IPS DF 6.9 (cell line): Measurements from ENCODE around the gene PDE4A.
"Not testable (repeated sequence)": the region's sequence is repeated elsewhere in the genome, so short reads cannot be mapped to it uniquely, and the experiment has no call there.

Source experiments
- DNase-seq: peaks from one replicate; pipeline ENCODE4 v3.0.0-alpha.2; 2013; ENCODE audit warnings: low read depth, low spot score
- H3K27ac ChIP-seq: one replicate; pipeline ENCODE4 v1.5.1; 2013; ENCODE audit warnings: low read length, control low read depth
- H3K27me3 ChIP-seq: 2 replicates; pipeline ENCODE4 v1.6.1; 2013; ENCODE audit warnings: mild to moderate bottlenecking, low read length; ENCODE audit not compliant: control insufficient read depth, insufficient read depth
- H3K36me3 ChIP-seq: 2 replicates; pipeline ENCODE4 v1.6.1; 2013; ENCODE audit warnings: low read length; ENCODE audit not compliant: control insufficient read depth, insufficient read depth
- H3K4me1 ChIP-seq: 2 replicates; pipeline ENCODE4 v1.6.1; 2013; ENCODE audit warnings: low read length; ENCODE audit not compliant: control insufficient read depth, insufficient read depth
- H3K4me3 ChIP-seq: 2 replicates; pipeline ENCODE4 v1.5.1; 2013; ENCODE audit warnings: mild to moderate bottlenecking, low read length
- H3K9me3 ChIP-seq: 2 replicates; pipeline ENCODE4 v1.6.1; 2013; ENCODE audit warnings: low read length, inconsistent platforms; ENCODE audit not compliant: control insufficient read depth, insufficient read depth
- WGBS: extraction: QIAGEN DNeasy Blood & Tissue Kit; methylation state at CpG from one replicate; pipeline ENCODE4 v1.1.7; 2013; ENCODE audit warnings: mixed read lengths, missing lambda C conversion rate; ENCODE audit not compliant: insufficient read length, insufficient coverage; 5-methylcytosine and 5-hydroxymethylcytosine counted together

The PDE4A gene

DNA sequence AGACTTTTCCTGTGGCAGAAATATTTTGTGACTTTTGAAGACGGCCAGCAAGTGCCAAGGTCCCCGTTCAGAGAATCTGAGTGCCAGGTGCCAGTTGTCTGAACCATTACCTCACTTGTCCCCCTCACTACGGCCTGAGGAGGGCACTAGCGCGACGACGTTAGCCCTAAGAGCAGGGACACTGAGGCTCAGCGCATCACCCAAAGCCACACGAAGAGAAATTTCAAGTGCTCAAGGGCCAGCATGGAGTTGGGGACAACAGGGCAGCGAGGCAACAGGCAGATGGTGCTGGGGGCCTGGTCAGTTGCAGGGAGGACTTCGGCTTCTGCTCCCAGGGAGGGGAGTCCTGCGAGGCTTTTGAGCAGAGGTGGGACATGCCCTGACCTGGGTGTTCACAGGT is 30.5 kb upstream of the PDE4A start:
- Histone ChIP-seq H3K27me3 (no peaks in the 10 kb centered on the region), H3K27ac (no peak overlapping the region), H3K9me3 (no peaks in the 10 kb centered on the region), H3K4me3 (no peak overlapping the region), H3K4me1 (peaks cover 1% of the 10 kb centered on the region; the same call in 1 of the 2 replicates), H3K36me3 (peaks cover 13% of the 10 kb centered on the region)
- no peak for DNase-seq
- no CpG with 5 or more reads among the region's 12 CpGs for WGBS

DNA sequence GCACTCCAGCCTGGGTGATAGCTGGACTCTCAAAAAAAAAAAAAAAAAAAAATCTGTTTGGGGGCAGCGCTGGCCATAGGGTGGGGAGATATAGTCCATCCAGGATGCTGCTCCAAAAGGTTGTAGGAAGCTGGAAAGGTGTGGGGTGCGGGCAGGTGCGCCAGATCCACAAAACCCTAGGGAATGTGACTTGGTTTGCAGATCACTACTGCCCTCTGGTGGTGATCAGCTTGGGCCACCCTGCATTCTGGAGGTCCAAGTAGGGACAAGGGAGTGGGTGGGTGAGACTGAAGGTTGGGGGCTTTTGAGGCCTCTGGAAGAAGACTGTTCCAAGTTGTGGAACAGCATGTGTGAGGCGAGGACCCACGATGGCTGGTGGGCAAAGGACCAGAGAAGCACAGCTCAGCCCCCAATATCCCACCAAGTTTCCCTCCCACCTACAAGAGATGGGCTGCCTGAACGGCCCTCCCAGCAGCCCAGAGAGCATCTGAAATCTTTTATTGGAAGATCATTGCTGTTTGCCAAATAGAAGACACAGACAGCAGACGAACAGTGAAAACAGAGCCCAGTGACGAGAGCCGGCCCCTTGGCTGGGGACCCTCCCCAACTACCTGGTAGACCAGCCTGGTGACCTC is 29.6 kb upstream of the PDE4A start:
- peaks cover 22% of the 10 kb centered on the region for H3K36me3 ChIP-seq
- no peak for DNase-seq
- no peaks in the 10 kb centered on the region for H3K27me3 ChIP-seq
- no peaks in the 10 kb centered on the region for H3K9me3 ChIP-seq
- no CpG with 5 or more reads among the region's 9 CpGs for WGBS
- peaks cover 1% of the 10 kb centered on the region; the same call in 1 of the 2 replicates for H3K4me1 ChIP-seq
- H3K27ac ChIP-seq: no peak overlapping the region
- no peak overlapping the region for H3K4me3 ChIP-seq

DNA sequence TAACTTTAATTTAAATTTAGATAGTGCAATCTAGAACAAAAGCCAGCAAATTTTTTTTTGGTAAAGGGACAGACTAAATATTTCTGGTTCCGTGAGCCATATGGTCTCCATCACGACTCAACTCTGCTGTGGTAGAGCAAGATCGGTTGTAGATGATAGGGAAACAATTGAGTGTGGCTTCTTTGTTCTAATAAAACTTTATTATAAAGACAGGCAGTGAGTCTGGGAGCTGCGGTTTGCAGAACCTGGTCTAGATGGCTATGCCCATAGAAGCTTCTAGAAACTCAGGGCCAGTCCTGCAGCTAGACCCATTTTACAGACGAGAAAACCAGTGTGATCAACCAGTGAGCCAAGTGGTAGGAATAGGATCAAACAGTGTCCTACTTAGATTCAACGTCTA is 28.2 kb upstream of the PDE4A start:
- Histone ChIP-seq H3K27me3 (no peaks in the 10 kb centered on the region), H3K36me3 (peaks cover 30% of the 10 kb centered on the region), H3K9me3 (no peaks in the 10 kb centered on the region), H3K4me1 (peaks cover 1% of the 10 kb centered on the region; the same call in 1 of the 2 replicates), H3K4me3 (no peak overlapping the region), H3K27ac (no peak overlapping the region)
- WGBS: no CpG with 5 or more reads among the region's 6 CpGs
- DNase-seq: no peak

- WGBS: no CpG with 5 or more reads among the region's 24 CpGs
- no peak for DNase-seq
- no peak overlapping the region for H3K27ac ChIP-seq
- H3K36me3 ChIP-seq: peaks cover 30% of the 10 kb centered on the region
- H3K4me3 ChIP-seq: no peak overlapping the region
- H3K4me1 ChIP-seq: peaks cover 1% of the 10 kb centered on the region; the same call in 1 of the 2 replicates
- H3K9me3 ChIP-seq: no peaks in the 10 kb centered on the region
- H3K27me3 ChIP-seq: no peaks in the 10 kb centered on the region
Measured at GRCh38 chr19:10393137-10393536, 27.2 kb upstream of the PDE4A start.

- no peaks in the 10 kb centered on the region for H3K9me3 ChIP-seq
- DNase-seq: no peak
- WGBS: no CpG with 5 or more reads among the region's 12 CpGs
- H3K4me1 ChIP-seq: no peaks in the 10 kb centered on the region
- H3K36me3 ChIP-seq: peaks cover 30% of the 10 kb centered on the region
- no peak overlapping the region for H3K27ac ChIP-seq
- no peak overlapping the region for H3K4me3 ChIP-seq
- no peaks in the 10 kb centered on the region for H3K27me3 ChIP-seq
Measured at GRCh38 chr19:10395003-10395402, 25.3 kb upstream of the PDE4A start.

DNA sequence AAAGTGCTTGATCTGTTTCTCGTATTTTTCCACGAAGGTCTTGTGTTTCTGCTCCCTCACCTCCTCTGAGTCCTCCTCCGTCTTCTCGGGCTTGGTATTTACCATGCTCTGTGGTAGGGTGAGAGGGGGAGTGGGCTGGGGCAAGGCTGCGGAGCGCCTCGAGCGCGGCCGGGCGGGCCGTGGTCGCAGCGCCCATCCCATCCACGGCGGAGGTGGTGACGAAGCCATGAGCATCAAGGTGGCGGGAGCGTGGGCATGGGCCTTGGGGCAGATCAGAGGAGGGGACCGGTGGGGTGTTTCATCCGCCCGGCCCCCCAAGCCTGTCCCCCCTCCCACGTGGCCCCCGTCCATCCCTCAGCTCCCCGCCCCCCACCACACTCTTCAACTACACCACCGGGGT is 24.9 kb upstream of the PDE4A start:
- Histone ChIP-seq H3K4me1 (no peaks in the 10 kb centered on the region), H3K36me3 (peaks cover 30% of the 10 kb centered on the region), H3K27ac (no peak overlapping the region), H3K4me3 (no peak overlapping the region), H3K27me3 (no peaks in the 10 kb centered on the region), H3K9me3 (no peaks in the 10 kb centered on the region)
- DNase-seq: no peak
- WGBS: no CpG with 5 or more reads among the region's 26 CpGs

- no peaks in the 10 kb centered on the region for H3K9me3 ChIP-seq
- H3K4me1 ChIP-seq: no peaks in the 10 kb centered on the region
- H3K36me3 ChIP-seq: peaks cover 30% of the 10 kb centered on the region
- no peak overlapping the region for H3K4me3 ChIP-seq
- H3K27me3 ChIP-seq: no peaks in the 10 kb centered on the region
- no peak for DNase-seq
- WGBS: no CpG with 5 or more reads among the region's 24 CpGs
- no peak overlapping the region for H3K27ac ChIP-seq
Measured at GRCh38 chr19:10395917-10396316, 24.4 kb upstream of the PDE4A start.

- no CpG with 5 or more reads among the region's 9 CpGs for WGBS
- H3K4me3 ChIP-seq: no peak overlapping the region
- H3K27me3 ChIP-seq: no peaks in the 10 kb centered on the region
- no peak for DNase-seq
- no peaks in the 10 kb centered on the region for H3K9me3 ChIP-seq
- peaks cover 19% of the 10 kb centered on the region for H3K36me3 ChIP-seq
- H3K27ac ChIP-seq: no peak overlapping the region
- peaks cover 1% of the 10 kb centered on the region; the same call in 1 of the 2 replicates for H3K4me1 ChIP-seq
Measured at GRCh38 chr19:10398819-10399218, 21.5 kb upstream of the PDE4A start.

DNA sequence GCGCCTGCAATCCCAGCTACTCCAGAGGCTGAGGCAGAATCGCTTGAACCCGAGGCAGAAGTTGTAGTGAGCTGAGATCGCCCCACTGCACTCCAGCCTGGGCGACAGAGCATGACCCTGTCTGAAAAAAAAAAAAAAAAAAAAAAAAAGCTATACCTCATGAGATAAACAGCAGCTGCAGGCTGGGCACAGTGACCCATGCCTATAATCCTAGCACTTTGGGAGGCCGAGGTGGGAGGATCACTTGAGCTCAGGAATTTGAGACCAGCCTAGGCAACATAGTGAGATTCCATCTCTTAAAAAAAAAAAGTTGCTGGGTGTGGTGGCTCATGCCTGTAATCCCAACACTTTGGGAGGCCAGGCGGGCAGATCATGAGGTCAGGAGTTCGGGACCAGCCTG is 21.0 kb upstream of the PDE4A start:
- peaks cover 19% of the 10 kb centered on the region for H3K36me3 ChIP-seq
- not testable (repeated sequence) for H3K27ac ChIP-seq, DNase-seq, H3K4me1 ChIP-seq, H3K27me3 ChIP-seq, H3K9me3 ChIP-seq, H3K4me3 ChIP-seq
- no CpG with 5 or more reads among the region's 8 CpGs for WGBS

DNA sequence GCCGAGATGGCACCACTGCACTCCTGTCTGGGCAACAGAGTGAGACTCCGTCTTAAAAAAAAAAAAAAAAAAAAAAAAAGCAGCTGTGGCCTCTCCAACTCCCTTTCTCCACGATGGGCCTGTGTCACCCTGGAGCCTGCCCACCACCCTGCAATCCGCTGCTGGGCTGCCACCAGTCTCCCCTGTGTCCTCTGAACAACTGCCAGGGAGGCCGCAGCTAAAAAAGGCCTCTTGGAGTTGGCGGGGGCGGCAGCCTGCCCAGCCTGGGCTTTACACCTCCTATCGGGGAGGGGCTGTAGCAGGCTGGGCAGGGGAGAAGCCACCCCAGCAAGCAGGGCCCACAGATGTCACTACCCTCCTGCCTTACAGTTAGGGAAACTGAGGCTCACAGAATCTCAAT is 20.5 kb upstream of the PDE4A start:
- no peak for DNase-seq
- Histone ChIP-seq H3K9me3 (no peaks in the 10 kb centered on the region), H3K36me3 (peaks cover 17% of the 10 kb centered on the region), H3K4me3 (no peak overlapping the region), H3K4me1 (peaks cover 1% of the 10 kb centered on the region; the same call in 1 of the 2 replicates), H3K27me3 (no peaks in the 10 kb centered on the region), H3K27ac (no peak overlapping the region)
- no CpG with 5 or more reads among the region's 8 CpGs for WGBS

DNA sequence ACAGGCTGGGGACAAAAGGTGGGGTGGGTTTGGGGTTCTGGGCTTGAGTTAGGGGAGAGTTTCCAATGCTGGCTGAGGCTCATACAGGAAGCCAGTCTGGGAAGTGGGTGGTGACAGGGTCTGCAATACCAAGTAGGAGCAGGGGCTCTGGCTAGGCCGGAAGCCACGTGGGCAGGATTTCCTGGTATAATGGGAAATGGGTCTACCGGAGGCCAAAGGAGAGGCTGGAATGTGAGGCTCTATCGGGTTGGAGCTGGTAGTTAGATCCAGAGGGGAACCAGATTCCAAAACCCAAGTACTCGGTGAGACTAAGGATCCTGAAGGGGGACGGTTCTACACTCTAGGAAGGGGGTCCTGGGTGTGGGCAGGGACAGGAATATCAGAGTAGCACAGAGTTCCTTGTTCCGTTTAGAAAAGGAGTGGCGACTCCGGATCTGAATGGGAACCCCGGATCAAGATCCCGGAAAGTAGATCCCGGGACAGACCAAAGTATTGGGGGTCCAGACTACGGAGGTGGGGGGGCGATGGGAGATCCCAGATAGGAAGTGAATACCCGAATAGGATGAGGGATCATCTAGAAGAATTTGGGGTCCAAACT is 17.8 kb upstream of the PDE4A start:
- Histone ChIP-seq H3K27me3 (0 out of 2 replicates have a peak, but pooled peaks cover 1% of the 10 kb centered on the region), H3K9me3 (no peaks in the 10 kb centered on the region), H3K27ac (no peak overlapping the region), H3K4me3 (peak overlapping the region; percentile 98; the same call in 1 of the 2 replicates), H3K4me1 (peaks cover 1% of the 10 kb centered on the region; the same call in 1 of the 2 replicates), H3K36me3 (no peaks in the 10 kb centered on the region)
- WGBS: no CpG with 5 or more reads among the region's 15 CpGs
- no peak for DNase-seq
